Measurements from ENCODE around the gene CPLX1.

DNA sequence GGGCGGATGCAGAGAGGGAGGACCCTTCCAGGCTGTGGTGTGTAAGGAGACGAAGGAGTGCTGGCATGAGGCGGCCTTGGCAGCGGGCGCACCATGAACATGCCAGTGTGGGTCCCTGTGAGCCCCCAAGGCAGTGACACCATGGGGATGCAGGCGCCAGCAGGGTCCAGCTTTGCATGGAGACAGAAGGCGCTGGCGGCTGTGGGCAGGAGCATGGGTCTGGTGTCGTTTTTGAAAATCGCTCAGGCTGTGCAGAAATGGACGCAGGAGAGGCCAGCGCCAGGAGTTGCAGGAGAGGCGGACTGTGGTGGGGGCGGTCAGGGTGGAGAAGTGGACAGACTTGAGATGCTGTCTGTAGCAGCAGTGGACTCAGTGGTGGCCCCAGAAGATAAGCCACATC lies 64.2 kb downstream of the CPLX1 start:
- TF ChIP-seq NFYB (CRISPR knock-in tag; conservative IDR thresholded peaks at IDR 0.05; ENCODE audit: low read depth) (no peak), ZNF423 (CRISPR knock-in tag; IDR thresholded peaks at IDR 0.05) (no peak), MYBL2 (CRISPR knock-in tag; IDR thresholded peaks at IDR 0.05) (no peak), ETV6 (CRISPR knock-in tag; IDR thresholded peaks at IDR 0.05) (no peak), CREM (CRISPR knock-in tag; IDR thresholded peaks at IDR 0.05) (no peak), NFE2L1 (CRISPR knock-in tag; IDR thresholded peaks at IDR 0.05) (no peak), ESRRA (CRISPR knock-in tag; IDR thresholded peaks at IDR 0.05; ENCODE audit: borderline replicate concordance) (no peak), FOXJ3 (CRISPR knock-in tag; IDR thresholded peaks at IDR 0.05; ENCODE audit: borderline replicate concordance) (no peak)
- TF ChIP-seq, protein P1, sequence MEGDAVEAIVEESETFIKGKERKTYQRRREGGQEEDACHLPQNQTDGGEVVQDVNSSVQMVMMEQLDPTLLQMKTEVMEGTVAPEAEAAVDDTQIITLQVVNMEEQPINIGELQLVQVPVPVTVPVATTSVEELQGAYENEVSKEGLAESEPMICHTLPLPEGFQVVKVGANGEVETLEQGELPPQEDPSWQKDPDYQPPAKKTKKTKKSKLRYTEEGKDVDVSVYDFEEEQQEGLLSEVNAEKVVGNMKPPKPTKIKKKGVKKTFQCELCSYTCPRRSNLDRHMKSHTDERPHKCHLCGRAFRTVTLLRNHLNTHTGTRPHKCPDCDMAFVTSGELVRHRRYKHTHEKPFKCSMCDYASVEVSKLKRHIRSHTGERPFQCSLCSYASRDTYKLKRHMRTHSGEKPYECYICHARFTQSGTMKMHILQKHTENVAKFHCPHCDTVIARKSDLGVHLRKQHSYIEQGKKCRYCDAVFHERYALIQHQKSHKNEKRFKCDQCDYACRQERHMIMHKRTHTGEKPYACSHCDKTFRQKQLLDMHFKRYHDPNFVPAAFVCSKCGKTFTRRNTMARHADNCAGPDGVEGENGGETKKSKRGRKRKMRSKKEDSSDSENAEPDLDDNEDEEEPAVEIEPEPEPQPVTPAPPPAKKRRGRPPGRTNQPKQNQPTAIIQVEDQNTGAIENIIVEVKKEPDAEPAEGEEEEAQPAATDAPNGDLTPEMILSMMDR (IDR thresholded peaks at IDR 0.05), result no peak
